Measurements from ENCODE around the gene SMPD3. TPM values are rescaled to one million over a fixed set of nuclear protein-coding genes. Genes with fewer than 3 reads are reported as not detected.
A peak's percentile ranks its signal among the peaks of the same experiment; 100 is the strongest.

SMPD3 gene
- total RNA-seq, 1 experiment from 2014 or later = 0.70 TPM

DNA sequence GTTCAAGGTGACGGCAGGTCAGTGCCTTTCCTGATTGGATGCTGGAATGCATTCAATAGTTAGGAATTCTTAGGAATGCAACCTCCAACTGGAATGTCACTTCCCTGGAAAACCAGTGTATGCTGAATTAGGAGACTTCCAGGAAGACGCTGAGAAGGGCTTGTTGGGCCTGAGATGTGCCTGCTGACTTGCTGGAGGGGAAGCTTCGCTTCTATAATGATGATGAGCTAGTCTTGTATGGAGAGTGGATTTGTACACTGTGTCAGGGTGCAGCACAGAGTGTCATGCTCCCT is 45.6 kb downstream of the SMPD3 start:
- Histone ChIP-seq H3T11ph (ENCODE audit: low read length) (no peak overlapping the region), H4K5ac (ENCODE audit: insufficient read length, low read depth, low read length) (peak overlapping the region; percentile 53), H3K4ac (ENCODE audit: low read depth, low read length) (no peak overlapping the region), H2BK12ac (ENCODE audit: insufficient read length, low read depth, low read length) (no peak overlapping the region), H3K23me2 (ENCODE audit: insufficient read length, low read depth, low read length, poor library complexity, severe bottlenecking) (no peaks in the 10 kb centered on the region), H4K8ac (replicated peaks; ENCODE audit: insufficient read length, low read depth, low read length) (no peak overlapping the region), H3K18ac (ENCODE audit: insufficient read length, low read depth, low read length) (peak overlapping the region; percentile 36), H4K20me1 (ENCODE audit: control insufficient read depth, insufficient read depth, insufficient read length) (no peaks in the 10 kb centered on the region), H2BK5ac (ENCODE audit: insufficient read length, low read length) (no peak overlapping the region), H3K14ac (ENCODE audit: insufficient read depth, low read length) (no peak overlapping the region), H3K9me3 (ENCODE audit: control insufficient read depth, low read depth, low read length) (no peaks in the 10 kb centered on the region), H2AFZ (ENCODE audit: low read length) (no peak overlapping the region), H3K27me3 (ENCODE audit: insufficient read depth, low read length) (no peaks in the 10 kb centered on the region), H3K9ac (ENCODE audit: extremely low read depth, insufficient read length, low read length) (no peak overlapping the region), H2BK120ac (ENCODE audit: low read depth, low read length, poor library complexity, severe bottlenecking) (no peak overlapping the region), H3K79me1 (ENCODE audit: insufficient read depth, low read depth, low read length, poor library complexity, severe bottlenecking) (no peaks in the 10 kb centered on the region), H3K23ac (ENCODE audit: insufficient read length, low read depth, low read length) (no peak overlapping the region), H3K4me2 (ENCODE audit: insufficient read depth, insufficient read length, low read length) (no peak overlapping the region), H2BK15ac (ENCODE audit: low read depth, low read length) (no peak overlapping the region), H3K79me2 (ENCODE audit: insufficient read depth, low read length) (no peaks in the 10 kb centered on the region), H3K27ac (ENCODE audit: insufficient read length, low read depth, low read length) (no peak overlapping the region), H2AK5ac (ENCODE audit: insufficient read length, low read length) (no peak overlapping the region), H3K56ac (ENCODE audit: insufficient read length, low read depth, low read length) (no peak overlapping the region), H3K4me1 (ENCODE audit: insufficient read depth, low read length) (0 out of 2 replicates have a peak, but pooled peaks cover 4% of the 10 kb centered on the region), H4K91ac (ENCODE audit: insufficient read length, low read depth, low read length) (no peak overlapping the region), H2BK20ac (ENCODE audit: low read depth, low read length, poor library complexity, severe bottlenecking) (no peak overlapping the region)
- Mint-ChIP-seq H3K27ac (peak overlapping the region in 1 of 3 experiments; percentile 3; a peak in 1 of 7 replicates), H3K27me3 (ENCODE audit: low read depth) (peaks cover 4% of the 10 kb centered on the region), H3K9me3 (no peaks in the 10 kb centered on the region), H3K4me3 (no peak overlapping the region), H3K36me3 (ENCODE audit: insufficient read depth in 1 of 3, low read depth in 3 of 3) (no peaks in the 10 kb centered on the region), H3K4me1 (peaks cover 44 to 52% of the 10 kb centered on the region in 2 experiments)
- TF ChIP-seq, protein P1, sequence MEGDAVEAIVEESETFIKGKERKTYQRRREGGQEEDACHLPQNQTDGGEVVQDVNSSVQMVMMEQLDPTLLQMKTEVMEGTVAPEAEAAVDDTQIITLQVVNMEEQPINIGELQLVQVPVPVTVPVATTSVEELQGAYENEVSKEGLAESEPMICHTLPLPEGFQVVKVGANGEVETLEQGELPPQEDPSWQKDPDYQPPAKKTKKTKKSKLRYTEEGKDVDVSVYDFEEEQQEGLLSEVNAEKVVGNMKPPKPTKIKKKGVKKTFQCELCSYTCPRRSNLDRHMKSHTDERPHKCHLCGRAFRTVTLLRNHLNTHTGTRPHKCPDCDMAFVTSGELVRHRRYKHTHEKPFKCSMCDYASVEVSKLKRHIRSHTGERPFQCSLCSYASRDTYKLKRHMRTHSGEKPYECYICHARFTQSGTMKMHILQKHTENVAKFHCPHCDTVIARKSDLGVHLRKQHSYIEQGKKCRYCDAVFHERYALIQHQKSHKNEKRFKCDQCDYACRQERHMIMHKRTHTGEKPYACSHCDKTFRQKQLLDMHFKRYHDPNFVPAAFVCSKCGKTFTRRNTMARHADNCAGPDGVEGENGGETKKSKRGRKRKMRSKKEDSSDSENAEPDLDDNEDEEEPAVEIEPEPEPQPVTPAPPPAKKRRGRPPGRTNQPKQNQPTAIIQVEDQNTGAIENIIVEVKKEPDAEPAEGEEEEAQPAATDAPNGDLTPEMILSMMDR (conservative IDR thresholded peaks at IDR 0.05) = no peak
- no CpG with 5 or more reads among the region's 3 CpGs for WGBS (ENCODE audit: extremely low coverage, insufficient read length, low lambda C conversion rate)
- no peak for DNase-seq
